ENCODE results near the gene ARL6IP5.

The ARL6IP5 gene

DNA sequence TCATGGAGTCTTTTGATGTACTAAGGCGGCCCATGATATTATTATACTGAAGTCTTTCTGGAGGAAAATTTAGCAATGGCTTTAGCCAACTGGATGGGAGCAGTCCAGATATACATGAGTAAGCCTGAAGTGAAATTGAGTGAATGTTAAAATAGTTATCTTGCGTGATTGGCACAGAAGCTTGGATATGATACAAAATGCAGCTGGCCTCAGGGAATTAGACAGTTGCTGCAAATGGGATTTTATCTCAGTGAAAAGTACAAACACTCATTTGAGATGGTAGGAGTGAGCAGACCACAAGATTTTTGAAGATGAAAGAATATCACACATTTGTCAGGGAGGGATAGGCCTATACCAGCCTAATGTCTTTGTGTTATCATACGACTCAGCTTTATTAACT lies 28.8 kb downstream of the ARL6IP5 start:
- DNase-seq (ENCODE audit: low read depth, low spot score): no peak
- TF ChIP-seq, protein P1, sequence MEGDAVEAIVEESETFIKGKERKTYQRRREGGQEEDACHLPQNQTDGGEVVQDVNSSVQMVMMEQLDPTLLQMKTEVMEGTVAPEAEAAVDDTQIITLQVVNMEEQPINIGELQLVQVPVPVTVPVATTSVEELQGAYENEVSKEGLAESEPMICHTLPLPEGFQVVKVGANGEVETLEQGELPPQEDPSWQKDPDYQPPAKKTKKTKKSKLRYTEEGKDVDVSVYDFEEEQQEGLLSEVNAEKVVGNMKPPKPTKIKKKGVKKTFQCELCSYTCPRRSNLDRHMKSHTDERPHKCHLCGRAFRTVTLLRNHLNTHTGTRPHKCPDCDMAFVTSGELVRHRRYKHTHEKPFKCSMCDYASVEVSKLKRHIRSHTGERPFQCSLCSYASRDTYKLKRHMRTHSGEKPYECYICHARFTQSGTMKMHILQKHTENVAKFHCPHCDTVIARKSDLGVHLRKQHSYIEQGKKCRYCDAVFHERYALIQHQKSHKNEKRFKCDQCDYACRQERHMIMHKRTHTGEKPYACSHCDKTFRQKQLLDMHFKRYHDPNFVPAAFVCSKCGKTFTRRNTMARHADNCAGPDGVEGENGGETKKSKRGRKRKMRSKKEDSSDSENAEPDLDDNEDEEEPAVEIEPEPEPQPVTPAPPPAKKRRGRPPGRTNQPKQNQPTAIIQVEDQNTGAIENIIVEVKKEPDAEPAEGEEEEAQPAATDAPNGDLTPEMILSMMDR (IDR thresholded peaks at IDR 0.05; ENCODE audit: low read depth, low read length): no peak
- in situ Hi-C loops (cut with HindIII; ENCODE audit: low sequenced_read_pairs): no loop called here

DNA sequence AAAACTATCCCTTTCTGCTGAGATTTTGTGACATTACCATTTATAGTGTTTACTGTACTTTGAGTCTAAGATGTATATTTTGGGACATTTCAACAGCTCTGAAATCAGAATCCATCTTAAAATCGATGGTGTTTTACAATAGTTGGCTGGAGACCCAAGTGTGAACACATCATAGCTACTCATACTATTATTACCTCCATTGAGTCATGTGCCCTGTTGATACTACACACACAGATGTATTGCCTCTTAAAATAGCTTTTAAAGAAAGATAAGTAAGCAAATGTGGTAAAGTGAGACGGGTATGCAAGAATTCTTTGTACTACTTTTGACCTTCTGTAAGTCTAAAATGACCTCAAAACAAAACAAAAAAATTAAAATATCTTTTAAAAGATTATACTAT lies 31.0 kb downstream of the ARL6IP5 start:
- peak; percentile 48 for DNase-seq (ENCODE audit: low read depth, low spot score)
- in situ Hi-C loops (cut with HindIII; ENCODE audit: low sequenced_read_pairs): no loop called here
- H3K4me3 ChIP-seq (ENCODE audit: low read depth, low read length): no peak overlapping the region
- TF ChIP-seq, protein P1 (IDR thresholded peaks at IDR 0.05; ENCODE audit: low read depth, low read length): no peak

More for the DNA sequence above, 28.8 kb downstream of the ARL6IP5 start:
- H3K4me3 ChIP-seq (ENCODE audit: low read depth, low read length): no peak overlapping the region

DNA sequence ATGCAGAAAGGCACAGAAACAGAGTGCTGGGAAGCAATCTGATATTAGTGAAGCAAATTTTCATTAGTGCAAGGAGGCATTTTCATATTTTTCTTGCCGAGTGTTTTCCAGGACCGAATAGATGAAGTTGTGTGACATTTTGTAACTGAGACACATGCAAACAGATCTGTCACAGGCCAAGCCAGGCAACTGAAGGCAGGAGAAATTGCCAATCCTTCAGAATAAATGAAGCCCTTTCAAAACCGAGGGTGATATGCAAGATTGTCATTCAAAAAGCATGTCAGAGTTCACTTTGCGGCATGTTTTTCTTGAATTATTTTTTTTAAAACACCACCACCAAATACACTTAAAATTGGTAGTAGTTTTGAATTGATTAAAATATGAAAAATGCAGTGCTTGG lies 31.4 kb downstream of the ARL6IP5 start:
- DNase-seq (ENCODE audit: low read depth, low spot score): no peak
- H3K4me3 ChIP-seq (ENCODE audit: low read depth, low read length): no peak overlapping the region
- TF ChIP-seq, protein P1 (IDR thresholded peaks at IDR 0.05; ENCODE audit: low read depth, low read length): no peak
- in situ Hi-C loops (cut with HindIII; ENCODE audit: low sequenced_read_pairs): no loop called here

DNA sequence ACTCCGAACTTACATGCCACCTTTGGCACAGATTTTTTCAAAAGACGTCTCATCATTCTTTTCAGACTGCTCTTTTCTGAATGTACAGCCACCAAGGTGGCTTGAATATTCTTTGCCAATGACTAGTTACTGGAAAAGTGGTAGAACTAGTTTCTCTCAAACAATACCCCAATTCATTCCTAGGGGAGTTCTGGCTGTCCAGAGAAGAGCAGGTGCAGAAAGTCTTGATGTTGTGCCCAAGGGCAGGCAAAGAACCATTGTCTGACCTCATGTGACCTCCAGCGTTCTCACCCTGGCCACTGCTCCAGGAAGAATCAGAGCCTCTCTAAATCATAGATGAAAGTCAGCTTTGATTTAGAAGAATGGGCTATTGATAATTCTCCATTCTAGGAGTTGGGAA lies 32.2 kb downstream of the ARL6IP5 start:
- in situ Hi-C loops (cut with HindIII; ENCODE audit: low sequenced_read_pairs): no loop called here
- H3K4me3 ChIP-seq (ENCODE audit: low read depth, low read length): no peak overlapping the region
- TF ChIP-seq, protein P1 (IDR thresholded peaks at IDR 0.05; ENCODE audit: low read depth, low read length): no peak
- no peak for DNase-seq (ENCODE audit: low read depth, low spot score)

DNA sequence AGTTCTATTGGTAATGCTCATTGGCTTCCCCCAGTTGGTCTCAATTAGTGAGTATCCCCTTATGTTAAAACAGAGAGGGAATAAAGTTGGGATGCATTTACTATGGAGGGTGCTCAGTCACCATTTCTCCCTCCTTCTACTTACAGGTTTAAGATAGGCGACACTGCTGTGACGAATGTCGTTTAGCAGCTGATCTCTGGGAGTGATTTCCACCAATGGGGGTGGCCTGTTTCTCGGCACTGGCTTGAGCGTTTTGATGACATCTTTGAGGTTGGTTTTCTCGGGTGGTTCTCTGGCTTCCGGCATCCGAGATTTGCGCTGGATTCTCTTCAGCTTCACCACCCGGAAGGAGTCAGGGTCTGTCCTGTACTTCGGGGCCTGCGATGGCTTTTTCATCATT lies 33.8 kb downstream of the ARL6IP5 start:
- DNase-seq (ENCODE audit: low read depth, low spot score): no peak
- no peak overlapping the region for H3K4me3 ChIP-seq (ENCODE audit: low read depth, low read length)
- in situ Hi-C loops (cut with HindIII; ENCODE audit: low sequenced_read_pairs): no loop called here
- TF ChIP-seq, protein P1 (IDR thresholded peaks at IDR 0.05; ENCODE audit: low read depth, low read length): no peak

DNA sequence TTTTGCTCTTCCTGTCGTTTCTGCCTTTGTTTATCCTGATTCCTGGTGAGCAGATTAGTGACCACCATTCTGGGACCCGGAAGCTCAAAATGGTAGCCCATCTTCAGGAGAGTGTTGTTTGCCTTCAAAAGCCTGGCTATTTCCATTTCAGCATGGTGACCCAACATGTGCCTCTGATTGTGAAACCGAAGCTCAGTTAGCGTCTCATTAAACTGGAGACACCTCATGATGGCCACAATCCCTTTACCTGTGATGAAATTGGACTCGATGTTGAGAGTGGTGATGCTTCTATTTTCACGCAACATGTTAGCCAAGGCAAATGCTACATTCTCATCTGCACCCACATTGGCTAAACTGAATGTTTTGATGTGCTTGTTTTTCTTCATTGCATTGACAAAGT lies 34.4 kb downstream of the ARL6IP5 start:
- in situ Hi-C loops (cut with HindIII; ENCODE audit: low sequenced_read_pairs): no loop called here

More for the DNA sequence above, 34.4 kb downstream of the ARL6IP5 start:
- no peak overlapping the region for H3K4me3 ChIP-seq (ENCODE audit: low read depth, low read length)
- no peak for DNase-seq (ENCODE audit: low read depth, low spot score)
- TF ChIP-seq, protein P1 (IDR thresholded peaks at IDR 0.05; ENCODE audit: low read depth, low read length): no peak

All from astrocyte of the spinal cord (primary cell).